Fibroblast of lung (primary cell): ENCODE results near the gene RELCH.

Experiments
- EZH2 ChIP-seq: IDR thresholded peaks from 2 replicates; pipeline ENCODE4 v1.5.1; 2012; ENCODE audit warnings: low read length, control low read depth, mild to moderate bottlenecking; ENCODE audit errors: missing control alignments
- TF ChIP-seq, protein P1 (sequence below), 2 donors: IDR thresholded peaks in 1 of 2; conservative IDR thresholded peaks in 1 of 2; 1 replicate in 1 of 2; 2 replicates in 1 of 2; pipeline ENCODE4 v1.5.1; 2011 to 2012; ENCODE audit warnings: low read length in 2 of 2, control low read depth in 1 of 2, inconsistent platforms in 1 of 2, low read depth in 1 of 2, mild to moderate bottlenecking in 1 of 2

DNA sequence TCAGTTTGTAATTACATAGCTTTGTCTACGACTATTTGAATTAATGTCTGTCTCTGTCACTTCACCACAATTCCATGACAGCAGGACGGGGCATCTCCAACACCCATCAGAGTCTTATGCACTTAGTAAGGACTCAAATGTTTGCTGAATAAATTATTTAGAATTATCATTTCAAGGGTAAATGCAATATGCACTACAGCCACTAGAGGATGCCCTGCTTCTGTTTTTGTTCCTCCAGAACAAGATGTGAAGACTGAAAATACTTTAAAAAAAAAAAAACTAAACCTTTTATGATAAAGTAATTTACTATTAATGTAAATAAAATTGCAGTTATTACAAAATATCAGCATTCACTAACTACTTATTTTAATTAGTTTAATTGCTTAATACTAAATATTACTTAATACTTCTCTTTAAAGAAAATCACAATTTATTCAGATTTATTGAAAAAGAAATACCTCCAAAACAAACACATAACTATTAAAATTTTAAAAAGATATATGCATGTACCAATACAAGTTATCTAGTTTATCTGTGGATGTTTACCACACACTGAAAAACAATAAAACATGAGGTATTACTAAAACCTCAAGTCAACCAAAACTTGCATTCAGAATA is 3.4 kb upstream of the RELCH start:
- TF ChIP-seq, protein P1, sequence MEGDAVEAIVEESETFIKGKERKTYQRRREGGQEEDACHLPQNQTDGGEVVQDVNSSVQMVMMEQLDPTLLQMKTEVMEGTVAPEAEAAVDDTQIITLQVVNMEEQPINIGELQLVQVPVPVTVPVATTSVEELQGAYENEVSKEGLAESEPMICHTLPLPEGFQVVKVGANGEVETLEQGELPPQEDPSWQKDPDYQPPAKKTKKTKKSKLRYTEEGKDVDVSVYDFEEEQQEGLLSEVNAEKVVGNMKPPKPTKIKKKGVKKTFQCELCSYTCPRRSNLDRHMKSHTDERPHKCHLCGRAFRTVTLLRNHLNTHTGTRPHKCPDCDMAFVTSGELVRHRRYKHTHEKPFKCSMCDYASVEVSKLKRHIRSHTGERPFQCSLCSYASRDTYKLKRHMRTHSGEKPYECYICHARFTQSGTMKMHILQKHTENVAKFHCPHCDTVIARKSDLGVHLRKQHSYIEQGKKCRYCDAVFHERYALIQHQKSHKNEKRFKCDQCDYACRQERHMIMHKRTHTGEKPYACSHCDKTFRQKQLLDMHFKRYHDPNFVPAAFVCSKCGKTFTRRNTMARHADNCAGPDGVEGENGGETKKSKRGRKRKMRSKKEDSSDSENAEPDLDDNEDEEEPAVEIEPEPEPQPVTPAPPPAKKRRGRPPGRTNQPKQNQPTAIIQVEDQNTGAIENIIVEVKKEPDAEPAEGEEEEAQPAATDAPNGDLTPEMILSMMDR (conservative IDR thresholded peaks at IDR 0.05 in 1 of 2, IDR thresholded peaks at IDR 0.05 in 1 of 2; ENCODE audit: low read depth in 1 of 2, low read length in 2 of 2): peak; percentile 95 to 98
- TF ChIP-seq EZH2: no peak
